Amygdala (tissue), 56 donors: Measurements from ENCODE around the gene NTN1.
A peak's percentile ranks its signal among the peaks of the same experiment; 100 is the strongest.
"Not testable (repeated sequence)": the region's sequence is repeated elsewhere in the genome, so short reads cannot be mapped to it uniquely, and the experiment has no call there.

ENCODE experiments used
- DNase-seq, 56 donors: peaks; one replicate each; lab custom pipeline; 2025; lab: John Stamatoyannopoulos, UW

NTN1 gene

DNA sequence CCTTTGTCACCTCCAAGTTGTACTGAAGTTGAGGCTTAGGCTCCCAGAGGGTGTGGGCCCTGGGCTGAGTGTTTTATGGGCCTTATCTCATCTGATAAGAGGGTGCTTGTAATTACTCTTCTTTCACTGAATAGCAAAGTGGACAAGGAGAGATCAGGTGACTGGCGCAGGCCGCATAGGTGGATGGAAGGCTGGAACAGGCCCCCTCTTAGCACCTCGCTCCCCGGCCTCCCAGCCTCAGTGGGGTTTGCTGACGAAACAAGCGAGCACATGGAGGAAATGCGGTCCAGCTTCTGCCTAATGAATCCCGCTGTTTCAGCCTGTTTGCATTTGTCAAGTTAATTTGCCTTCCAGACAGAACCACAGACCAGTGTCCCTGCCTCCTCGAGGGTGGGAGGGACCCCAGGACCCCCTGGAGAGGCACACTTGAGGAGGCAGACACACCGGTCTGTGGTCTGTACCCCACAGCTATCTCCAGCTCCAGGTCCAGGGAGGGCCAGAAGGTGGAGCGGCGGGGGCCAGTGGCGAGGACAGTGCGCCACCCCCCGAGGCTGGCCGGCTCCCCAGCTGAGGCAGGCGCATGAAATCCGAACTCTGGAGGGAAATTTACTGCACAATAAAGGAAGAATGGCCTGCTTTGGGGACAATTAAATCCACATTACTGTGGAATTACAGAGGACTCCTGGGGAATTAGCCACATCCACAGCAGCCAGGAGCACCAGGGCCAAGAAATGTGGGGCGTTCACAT lies 123.4 kb downstream of the NTN1 start:
- no peak for DNase-seq

GRCh38 chr17:9146064-9146463 lies 124.8 kb downstream of the NTN1 start:
- DNase-seq: no peak

GRCh38 chr17:9148905-9149525 lies 127.7 kb downstream of the NTN1 start:
- no peak for DNase-seq

- no peak for DNase-seq
Observed at GRCh38 chr17:9150446-9151090, 129.3 kb downstream of the NTN1 start.

- peak in 1 of 56 donors; percentile 32 for DNase-seq
Observed at GRCh38 chr17:9151091-9151490, 129.8 kb downstream of the NTN1 start.

GRCh38 chr17:9151740-9152139 lies 130.4 kb downstream of the NTN1 start:
- not testable (repeated sequence) for DNase-seq

GRCh38 chr17:9158544-9159452 lies 137.5 kb downstream of the NTN1 start:
- DNase-seq: no peak

GRCh38 chr17:9162275-9162985 lies 141.1 kb downstream of the NTN1 start:
- no peak for DNase-seq

GRCh38 chr17:9166788-9167187 lies 145.5 kb downstream of the NTN1 start:
- DNase-seq: no peak

DNA sequence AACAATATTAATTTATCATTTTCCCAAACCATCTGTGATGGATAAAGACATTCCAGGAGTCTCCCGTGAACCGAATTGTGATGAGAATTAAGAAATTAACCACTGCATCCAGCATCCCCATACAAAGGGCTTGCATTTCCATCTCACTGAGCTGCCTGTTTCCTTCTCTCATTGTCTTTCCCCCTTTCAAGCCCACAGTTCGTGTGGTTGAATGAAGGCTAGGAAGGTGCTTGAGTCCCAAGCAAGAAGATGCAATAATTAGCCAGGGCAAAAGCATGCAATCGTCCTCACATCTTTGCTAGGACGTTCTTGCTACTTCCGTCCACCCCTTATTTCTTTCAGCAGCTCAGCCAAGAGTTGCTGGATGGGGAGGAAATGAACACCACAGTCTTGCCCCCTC lies 146.1 kb downstream of the NTN1 start:
- no peak for DNase-seq

DNA sequence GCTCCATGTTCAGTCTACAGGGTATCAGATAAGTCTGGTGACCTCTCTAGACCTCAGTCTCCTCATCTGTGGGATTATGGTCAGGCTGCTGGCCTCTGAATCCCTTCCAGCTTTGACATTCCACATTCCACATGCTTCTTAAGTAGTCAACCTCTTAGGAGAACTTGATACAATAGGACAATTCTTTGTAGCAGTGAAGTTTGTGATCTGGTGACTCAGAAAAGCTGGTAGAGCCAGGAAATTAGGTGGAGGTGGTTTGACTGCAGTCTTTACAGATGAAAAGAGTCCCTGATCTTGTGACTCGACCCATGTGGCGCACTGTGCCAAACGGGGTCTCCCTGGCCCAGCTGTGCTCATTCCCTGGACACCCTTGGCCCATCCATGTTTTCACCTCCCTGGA lies 147.8 kb downstream of the NTN1 start:
- no peak for DNase-seq

DNA sequence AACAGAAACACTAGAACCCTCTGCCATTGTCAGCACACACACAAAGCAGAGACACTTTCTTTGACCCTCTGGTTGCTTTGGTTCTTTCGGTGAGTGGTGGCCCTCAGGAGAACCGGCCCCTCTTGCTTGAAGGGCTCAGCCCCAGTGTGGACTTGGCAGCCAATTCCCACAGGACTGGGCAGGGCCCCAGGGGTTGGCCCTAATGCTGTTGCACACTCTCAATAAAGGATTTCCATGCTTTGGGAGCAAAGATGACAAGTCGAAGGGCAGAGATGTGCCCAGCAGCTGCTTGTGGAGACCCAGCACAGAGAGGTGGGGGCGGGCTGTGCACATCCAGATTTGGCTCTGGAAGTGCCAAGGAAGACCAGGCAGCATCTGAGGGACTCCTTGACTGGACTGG lies 149.0 kb downstream of the NTN1 start:
- no peak for DNase-seq

- no peak for DNase-seq
Observed at GRCh38 chr17:9170853-9171252, 149.5 kb downstream of the NTN1 start.

- DNase-seq: no peak
Observed at GRCh38 chr17:9173386-9173983, 152.2 kb downstream of the NTN1 start.

GRCh38 chr17:9174312-9174711 lies 153.0 kb downstream of the NTN1 start:
- no peak for DNase-seq

DNA sequence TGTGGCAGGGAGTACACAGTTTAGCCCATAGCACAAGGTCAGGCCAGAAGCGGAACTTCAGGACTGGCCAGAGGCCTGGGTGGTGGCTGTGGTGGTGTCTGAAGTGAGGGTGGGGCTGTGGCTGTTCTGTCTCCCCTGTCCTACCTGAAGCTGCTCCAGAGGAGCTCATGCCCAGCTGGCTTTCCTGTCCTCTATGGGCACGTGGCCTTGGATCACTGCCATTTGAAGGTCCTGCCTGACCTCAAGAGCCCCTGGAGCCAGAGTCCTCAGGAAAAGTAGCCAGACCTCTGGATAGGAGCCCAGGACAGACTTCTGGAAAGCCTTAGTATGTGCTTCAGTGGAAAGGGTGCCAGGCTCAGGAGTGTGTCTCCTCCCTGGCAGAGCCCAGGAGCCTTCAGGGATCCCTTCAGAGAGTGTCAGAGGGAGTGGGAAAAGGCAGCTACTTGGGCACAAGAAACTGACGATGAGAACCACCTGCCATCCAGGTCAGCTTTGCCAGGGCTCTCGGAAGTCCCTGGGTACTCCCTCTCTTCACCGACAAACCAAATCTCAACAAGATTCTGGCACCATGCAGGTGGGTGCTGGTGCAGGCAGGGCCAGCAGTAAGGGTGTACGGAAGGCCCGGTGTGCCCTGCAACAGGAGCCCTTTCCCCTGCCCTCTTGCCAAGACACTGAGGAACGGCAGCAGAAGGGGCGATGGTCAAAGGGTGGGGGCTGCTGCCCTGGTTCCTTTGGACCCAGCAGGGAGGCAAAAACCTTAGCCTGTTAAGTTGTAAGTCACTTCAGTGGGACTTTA lies 153.7 kb downstream of the NTN1 start:
- no peak for DNase-seq

- DNase-seq: no peak
Observed at GRCh38 chr17:9175700-9176467, 154.6 kb downstream of the NTN1 start.

DNA sequence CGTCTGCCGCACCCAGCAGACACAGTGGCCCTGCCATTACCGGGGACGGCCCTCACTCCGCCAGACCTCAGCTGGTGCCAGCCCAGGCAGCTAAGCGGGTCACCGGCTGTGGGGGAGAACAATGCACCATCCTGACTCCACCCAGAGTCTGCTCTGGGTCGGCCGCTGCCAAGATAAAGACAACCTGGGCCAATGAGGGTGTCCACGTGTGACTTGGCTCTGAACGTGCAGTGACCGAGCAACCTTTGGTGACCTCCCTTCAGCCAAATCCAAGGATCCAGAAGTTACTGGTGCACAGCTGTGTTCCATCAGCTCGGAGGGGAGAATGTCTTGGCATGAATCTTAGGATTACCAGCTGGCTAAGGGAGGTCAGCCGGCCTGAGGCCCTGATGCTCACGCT lies 155.9 kb downstream of the NTN1 start:
- DNase-seq: no peak
